GM12874 (cell line): Measurements from ENCODE around the gene RAB8A.

ENCODE experiments used
- TF ChIP-seq, protein P1 (sequence below): IDR thresholded peaks from 2 replicates; pipeline ENCODE4 v1.5.1; 2011; ENCODE audit warnings: low read depth, mild to moderate bottlenecking, control low read depth, low read length, moderate library complexity; ENCODE audit not compliant: insufficient read depth

The RAB8A gene

GRCh38 chr19:16121141-16121540, 9.5 kb downstream of the RAB8A start:
- TF ChIP-seq, protein P1, sequence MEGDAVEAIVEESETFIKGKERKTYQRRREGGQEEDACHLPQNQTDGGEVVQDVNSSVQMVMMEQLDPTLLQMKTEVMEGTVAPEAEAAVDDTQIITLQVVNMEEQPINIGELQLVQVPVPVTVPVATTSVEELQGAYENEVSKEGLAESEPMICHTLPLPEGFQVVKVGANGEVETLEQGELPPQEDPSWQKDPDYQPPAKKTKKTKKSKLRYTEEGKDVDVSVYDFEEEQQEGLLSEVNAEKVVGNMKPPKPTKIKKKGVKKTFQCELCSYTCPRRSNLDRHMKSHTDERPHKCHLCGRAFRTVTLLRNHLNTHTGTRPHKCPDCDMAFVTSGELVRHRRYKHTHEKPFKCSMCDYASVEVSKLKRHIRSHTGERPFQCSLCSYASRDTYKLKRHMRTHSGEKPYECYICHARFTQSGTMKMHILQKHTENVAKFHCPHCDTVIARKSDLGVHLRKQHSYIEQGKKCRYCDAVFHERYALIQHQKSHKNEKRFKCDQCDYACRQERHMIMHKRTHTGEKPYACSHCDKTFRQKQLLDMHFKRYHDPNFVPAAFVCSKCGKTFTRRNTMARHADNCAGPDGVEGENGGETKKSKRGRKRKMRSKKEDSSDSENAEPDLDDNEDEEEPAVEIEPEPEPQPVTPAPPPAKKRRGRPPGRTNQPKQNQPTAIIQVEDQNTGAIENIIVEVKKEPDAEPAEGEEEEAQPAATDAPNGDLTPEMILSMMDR = no peak

- TF ChIP-seq, protein P1 = no peak
Observed at GRCh38 chr19:16121967-16122366, 10.3 kb downstream of the RAB8A start.

GRCh38 chr19:16124953-16125352, 13.3 kb downstream of the RAB8A start:
- TF ChIP-seq, protein P1 = no peak

DNA sequence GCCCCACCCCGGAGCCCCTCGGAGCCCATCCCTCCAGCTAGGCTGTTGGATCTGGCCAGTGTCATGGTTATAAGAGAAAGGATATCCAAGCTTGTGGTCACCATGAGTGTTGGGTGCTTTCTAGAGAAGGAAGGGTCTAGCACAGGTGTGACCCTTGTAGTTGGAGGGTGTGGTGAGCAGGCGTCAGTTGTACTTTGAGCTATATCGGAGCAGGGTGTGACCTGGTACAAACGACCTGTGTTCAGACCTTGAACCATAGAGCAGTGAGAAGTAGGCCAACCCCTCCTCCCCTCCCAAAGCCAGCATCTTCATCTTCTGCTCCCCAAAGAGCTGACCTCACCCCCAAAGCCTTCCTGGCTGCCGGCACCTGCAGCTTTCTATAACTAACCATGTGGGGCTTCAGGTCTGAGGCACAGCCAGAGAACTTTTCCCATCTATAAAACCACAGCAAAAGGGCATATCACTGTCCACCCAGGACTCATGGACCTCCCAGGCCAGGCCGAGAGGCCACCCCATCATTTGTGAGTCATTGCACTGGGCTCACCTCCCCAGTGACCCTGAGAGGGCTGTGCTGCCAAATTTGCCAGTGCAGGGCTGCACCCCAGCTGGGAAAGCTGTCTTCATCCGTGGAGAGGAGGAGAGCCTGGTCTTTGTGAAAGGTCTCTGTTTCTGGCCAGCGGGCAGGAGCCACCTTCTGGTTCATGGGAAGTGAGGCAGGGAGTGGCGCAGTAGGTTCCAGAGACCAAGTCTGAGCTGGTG, 14.2 kb downstream of the RAB8A start:
- TF ChIP-seq, protein P1 = no peak

- TF ChIP-seq, protein P1 = no peak
Observed at GRCh38 chr19:16127080-16127479, 15.4 kb downstream of the RAB8A start.

GRCh38 chr19:16127776-16128371, 16.2 kb downstream of the RAB8A start:
- TF ChIP-seq, protein P1 = no peak

- TF ChIP-seq, protein P1 = no peak
Observed at GRCh38 chr19:16131648-16132047, 20.0 kb downstream of the RAB8A start.
